ENCODE results near the gene PBX1. TPM values are rescaled to one million over a fixed set of nuclear protein-coding genes. Genes with fewer than 3 reads are reported as not detected.
"Not testable (repeated sequence)": the region's sequence is repeated elsewhere in the genome, so short reads cannot be mapped to it uniquely, and the experiment has no call there.

Gene PBX1
- polyA plus RNA-seq, 4 donors: 12.5 to 52.8 (median 14.6) TPM

DNA sequence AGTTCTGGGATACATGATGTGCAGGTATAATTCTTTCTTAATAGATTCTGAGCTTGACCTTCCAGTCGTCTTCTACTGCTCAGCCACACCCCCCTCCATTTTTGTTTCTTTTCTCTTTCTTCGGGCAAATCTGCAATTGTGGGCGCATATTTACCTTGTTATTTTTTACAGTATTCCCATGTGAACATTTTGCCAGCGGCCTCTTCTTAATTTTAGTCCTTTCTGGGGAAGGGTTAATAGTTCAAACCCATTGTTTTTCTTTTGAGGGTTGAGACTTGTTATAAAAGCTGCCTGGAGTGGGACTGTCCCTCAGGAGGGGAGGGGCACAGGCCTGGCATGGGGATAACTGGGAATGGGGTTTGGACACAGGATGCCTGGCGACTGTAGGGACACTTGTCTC lies 40.3 kb downstream of the PBX1 start:
- Histone ChIP-seq H3K9me3 (ENCODE audit: control insufficient read depth in 2 of 2, insufficient read depth in 1 of 2, low read depth in 1 of 2, low read length in 1 of 2) (no peaks in the 10 kb centered on the region), H3K27me3 (ENCODE audit: control insufficient read depth in 3 of 3, insufficient read depth in 3 of 3, low read length in 3 of 3) (no peaks in the 10 kb centered on the region), H3K36me3 (ENCODE audit: control insufficient read depth in 3 of 3, insufficient read depth in 2 of 3, low read depth in 1 of 3, low read length in 3 of 3) (peaks cover 0 to 13% (median under 1%) of the 10 kb centered on the region in 3 donors), H3K4me1 (ENCODE audit: control insufficient read depth in 3 of 3, insufficient read depth in 2 of 3, low read depth in 1 of 3, low read length in 2 of 3) (peaks cover 2 to 37% (median 7%) of the 10 kb centered on the region in 3 donors), H3K4me3 (ENCODE audit: low read depth in 1 of 3, low read length in 3 of 3) (no peak overlapping the region), H3K27ac (ENCODE audit: low read depth in 1 of 3, low read length in 2 of 3) (no peak overlapping the region)
- DNase-seq: no peak
- 66 to 69% (median 67%) methylated on average over 5 of the region's 5 CpGs for WGBS, 3 donors
- FAIRE-seq: no peak

DNA sequence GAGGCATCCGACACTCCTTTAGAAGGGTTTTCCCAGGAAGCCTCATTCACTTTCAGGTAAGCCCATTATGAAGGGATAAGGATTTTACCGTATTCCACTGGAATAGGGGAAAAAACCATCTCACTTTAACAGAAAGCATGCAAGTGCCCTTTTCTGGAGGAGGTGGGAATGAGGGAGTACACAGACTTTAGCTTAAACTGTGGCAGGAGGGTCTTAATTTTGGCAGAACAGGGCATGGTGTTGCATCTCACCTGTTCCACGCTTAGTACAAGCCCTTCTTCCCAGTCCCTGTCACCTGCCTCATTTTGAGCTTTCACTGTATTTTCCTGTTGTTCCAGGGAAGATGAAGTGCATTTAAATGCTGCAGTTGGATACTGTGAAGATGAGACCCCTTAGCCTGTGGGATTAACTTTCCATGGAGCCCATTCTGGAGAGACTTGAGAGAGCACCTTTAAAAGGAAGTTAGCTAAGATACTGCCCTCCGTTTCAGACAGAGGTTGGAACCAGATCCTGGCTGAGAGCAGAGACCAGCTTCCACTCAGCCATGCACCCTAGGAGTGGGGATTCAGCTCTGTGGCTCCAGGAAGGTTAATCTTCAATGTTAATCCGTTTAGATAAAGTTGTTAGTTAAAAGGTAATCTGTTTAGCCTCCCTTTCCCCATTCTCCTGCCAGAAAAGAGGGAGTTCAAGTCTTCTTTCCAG lies 42.6 kb downstream of the PBX1 start:
- Histone ChIP-seq H3K4me3 (ENCODE audit: low read depth in 1 of 3, low read length in 3 of 3) (no peak overlapping the region), H3K27me3 (ENCODE audit: control insufficient read depth in 3 of 3, insufficient read depth in 3 of 3, low read length in 3 of 3) (no peaks in the 10 kb centered on the region), H3K9me3 (ENCODE audit: control insufficient read depth in 2 of 2, insufficient read depth in 1 of 2, low read depth in 1 of 2, low read length in 1 of 2) (no peaks in the 10 kb centered on the region), H3K36me3 (ENCODE audit: control insufficient read depth in 3 of 3, insufficient read depth in 2 of 3, low read depth in 1 of 3, low read length in 3 of 3) (peaks cover 0 to 14% (median 2%) of the 10 kb centered on the region in 3 donors), H3K27ac (ENCODE audit: low read depth in 1 of 3, low read length in 2 of 3) (peak overlapping the region; percentile 60 to 77 (median 75)), H3K4me1 (ENCODE audit: control insufficient read depth in 3 of 3, insufficient read depth in 2 of 3, low read depth in 1 of 3, low read length in 2 of 3) (peaks cover 2 to 32% (median 10%) of the 10 kb centered on the region in 3 donors)
- 25 to 51% (median 40%) methylated on average over 5 of the region's 5 CpGs for whole genome bisulfite sequencing, 3 donors
- DNase-seq (no peak), FAIRE-seq (no peak)

DNA sequence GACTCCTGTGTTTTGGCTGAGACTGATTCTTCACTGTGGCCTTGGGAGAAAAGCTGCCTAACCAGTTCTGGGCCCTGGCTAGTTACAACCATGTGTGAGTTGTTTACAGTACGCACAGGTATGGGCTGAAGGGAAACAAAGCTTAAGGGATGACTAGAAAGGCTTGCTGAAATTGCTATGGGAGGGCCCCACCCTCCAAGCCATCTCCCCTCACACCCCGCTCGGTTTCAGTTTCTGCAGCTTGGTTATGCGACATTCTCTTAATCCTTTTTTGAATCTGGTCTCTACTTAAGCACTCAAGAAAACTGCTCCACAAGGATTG lies 43.1 kb downstream of the PBX1 start:
- Histone ChIP-seq H3K4me3 (ENCODE audit: low read depth in 1 of 3, low read length in 3 of 3) (no peak overlapping the region), H3K27ac (ENCODE audit: low read depth in 1 of 3, low read length in 2 of 3) (peak overlapping the region; percentile 60 to 77 (median 75)), H3K36me3 (ENCODE audit: control insufficient read depth in 3 of 3, insufficient read depth in 2 of 3, low read depth in 1 of 3, low read length in 3 of 3) (peaks cover 0 to 14% (median 2%) of the 10 kb centered on the region in 3 donors), H3K9me3 (ENCODE audit: control insufficient read depth in 2 of 2, insufficient read depth in 1 of 2, low read depth in 1 of 2, low read length in 1 of 2) (no peaks in the 10 kb centered on the region), H3K27me3 (ENCODE audit: control insufficient read depth in 3 of 3, insufficient read depth in 3 of 3, low read length in 3 of 3) (no peaks in the 10 kb centered on the region), H3K4me1 (ENCODE audit: control insufficient read depth in 3 of 3, insufficient read depth in 2 of 3, low read depth in 1 of 3, low read length in 2 of 3) (peaks cover 2 to 32% (median 10%) of the 10 kb centered on the region in 3 donors)
- DNase-seq (peak; percentile 87 to 89), FAIRE-seq (no peak)
- 12 to 41% (median 30%) methylated on average over 4 of the region's 4 CpGs for WGBS, 3 donors

DNA sequence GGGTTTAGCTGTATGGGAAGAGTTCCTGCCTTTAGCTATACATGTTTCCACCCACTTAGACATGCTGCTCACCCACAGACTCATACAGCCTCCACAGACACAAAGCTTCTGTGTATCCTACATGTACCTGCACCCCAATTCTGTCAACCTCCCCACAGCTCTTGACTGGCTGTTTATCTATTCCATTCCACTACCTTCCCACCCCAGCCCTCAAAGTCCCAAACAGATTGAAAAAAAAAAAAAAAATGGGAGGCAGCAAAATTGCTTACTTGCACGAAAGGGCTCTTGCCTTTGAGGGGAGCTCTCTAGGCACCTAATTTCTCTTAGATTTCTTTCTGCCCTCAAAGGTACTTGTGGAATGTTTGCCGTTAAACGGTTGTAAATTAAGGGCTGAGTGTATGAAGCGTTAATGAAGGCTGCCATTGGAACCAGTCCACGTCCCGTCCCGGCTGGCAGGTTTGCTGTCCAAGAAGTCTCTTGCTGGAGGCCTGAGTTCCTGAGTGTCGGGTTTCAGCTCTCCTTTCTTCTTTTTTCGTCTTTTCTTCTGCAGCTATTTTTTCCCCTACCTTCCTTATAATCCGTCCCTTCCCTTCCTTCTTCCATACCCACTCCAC lies 43.6 kb downstream of the PBX1 start:
- Histone ChIP-seq H3K4me3 (ENCODE audit: low read depth in 1 of 3, low read length in 3 of 3) (no peak overlapping the region), H3K27ac (ENCODE audit: low read depth in 1 of 3, low read length in 2 of 3) (peak overlapping the region in 2 of 3 donors; percentile 75 to 77)
- FAIRE-seq: no peak

DNA sequence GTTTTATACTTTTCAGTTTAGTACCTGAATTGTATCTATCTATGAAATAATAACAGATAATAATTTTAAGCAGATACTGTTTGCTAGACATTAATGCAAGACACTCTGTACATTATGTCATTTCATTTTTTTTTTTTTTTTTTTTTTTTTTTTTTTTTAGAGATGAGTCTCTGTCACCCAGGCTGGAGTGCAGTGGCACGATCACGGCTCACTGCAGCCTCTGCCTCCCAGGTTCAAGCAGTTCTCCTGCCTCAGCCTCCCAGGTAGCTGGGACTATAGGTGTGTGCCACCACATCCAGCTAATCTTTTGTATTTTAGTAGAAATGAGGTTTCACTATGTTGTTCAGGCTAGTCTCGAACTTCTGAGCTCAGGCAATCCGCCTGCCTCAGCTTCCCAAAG lies 44.8 kb downstream of the PBX1 start:
- FAIRE-seq; H3K4me3 ChIP-seq (ENCODE audit: low read depth in 1 of 3, low read length in 3 of 3); DNase-seq; H3K27me3 ChIP-seq (ENCODE audit: control insufficient read depth in 3 of 3, insufficient read depth in 3 of 3, low read length in 3 of 3); H3K27ac ChIP-seq (ENCODE audit: low read depth in 1 of 3, low read length in 2 of 3); H3K9me3 ChIP-seq (ENCODE audit: control insufficient read depth in 2 of 2, insufficient read depth in 1 of 2, low read depth in 1 of 2, low read length in 1 of 2): not testable (repeated sequence)
- peaks cover 0 to 22% (median 8%) of the 10 kb centered on the region in 3 donors for H3K4me1 ChIP-seq (ENCODE audit: control insufficient read depth in 3 of 3, insufficient read depth in 2 of 3, low read depth in 1 of 3, low read length in 2 of 3)
- H3K36me3 ChIP-seq (ENCODE audit: control insufficient read depth in 3 of 3, insufficient read depth in 2 of 3, low read depth in 1 of 3, low read length in 3 of 3): peaks cover 0 to 14% (median 2%) of the 10 kb centered on the region in 3 donors
- WGBS, 3 donors: 84 to 93% (median 86%) methylated on average over 4 of the region's 4 CpGs

More for the DNA sequence above, 43.6 kb downstream of the PBX1 start:
- WGBS, 3 donors: 9 to 12% (median 9%) methylated on average over 10 of the region's 10 CpGs
- peaks cover 0 to 14% (median 2%) of the 10 kb centered on the region in 3 donors for H3K36me3 ChIP-seq (ENCODE audit: control insufficient read depth in 3 of 3, insufficient read depth in 2 of 3, low read depth in 1 of 3, low read length in 3 of 3)
- no peaks in the 10 kb centered on the region for H3K9me3 ChIP-seq (ENCODE audit: control insufficient read depth in 2 of 2, insufficient read depth in 1 of 2, low read depth in 1 of 2, low read length in 1 of 2)
- no peaks in the 10 kb centered on the region for H3K27me3 ChIP-seq (ENCODE audit: control insufficient read depth in 3 of 3, insufficient read depth in 3 of 3, low read length in 3 of 3)
- DNase-seq: peak; percentile 47 to 60
- H3K4me1 ChIP-seq (ENCODE audit: control insufficient read depth in 3 of 3, insufficient read depth in 2 of 3, low read depth in 1 of 3, low read length in 2 of 3): peaks cover 2 to 32% (median 10%) of the 10 kb centered on the region in 3 donors

DNA sequence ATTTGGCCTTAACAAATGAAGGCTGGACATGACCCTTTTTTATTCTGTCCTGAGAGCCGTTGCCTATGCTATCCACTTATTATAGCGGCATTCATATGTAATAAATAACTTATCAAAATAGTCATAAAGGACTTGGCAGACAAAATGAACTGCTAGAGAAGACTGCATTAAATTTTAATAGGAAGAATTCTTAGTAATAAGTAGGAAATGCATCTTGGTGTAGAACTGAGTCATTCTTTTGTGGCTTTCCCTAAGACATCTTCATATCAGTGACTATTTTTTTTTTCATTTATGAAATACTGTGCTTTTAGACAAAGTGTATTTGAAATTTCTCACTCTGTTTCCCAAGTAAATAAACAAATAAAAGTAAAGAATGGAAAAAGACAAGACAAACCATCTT lies 45.6 kb downstream of the PBX1 start:
- peaks cover 0 to 14% (median 2%) of the 10 kb centered on the region in 3 donors for H3K36me3 ChIP-seq (ENCODE audit: control insufficient read depth in 3 of 3, insufficient read depth in 2 of 3, low read depth in 1 of 3, low read length in 3 of 3)
- FAIRE-seq (no peak), DNase-seq (no peak)
- H3K4me3 ChIP-seq (ENCODE audit: low read depth in 1 of 3, low read length in 3 of 3): no peak overlapping the region
- 20 to 35% (median 33%) methylated on average over 2 of the region's 2 CpGs for WGBS, 3 donors
- no peaks in the 10 kb centered on the region for H3K27me3 ChIP-seq (ENCODE audit: control insufficient read depth in 3 of 3, insufficient read depth in 3 of 3, low read length in 3 of 3)
- peaks cover 0 to 22% (median 3%) of the 10 kb centered on the region in 3 donors for H3K4me1 ChIP-seq (ENCODE audit: control insufficient read depth in 3 of 3, insufficient read depth in 2 of 3, low read depth in 1 of 3, low read length in 2 of 3)
- H3K27ac ChIP-seq (ENCODE audit: low read depth in 1 of 3, low read length in 2 of 3): no peak overlapping the region
- H3K9me3 ChIP-seq (ENCODE audit: control insufficient read depth in 2 of 2, insufficient read depth in 1 of 2, low read depth in 1 of 2, low read length in 1 of 2): no peaks in the 10 kb centered on the region

DNA sequence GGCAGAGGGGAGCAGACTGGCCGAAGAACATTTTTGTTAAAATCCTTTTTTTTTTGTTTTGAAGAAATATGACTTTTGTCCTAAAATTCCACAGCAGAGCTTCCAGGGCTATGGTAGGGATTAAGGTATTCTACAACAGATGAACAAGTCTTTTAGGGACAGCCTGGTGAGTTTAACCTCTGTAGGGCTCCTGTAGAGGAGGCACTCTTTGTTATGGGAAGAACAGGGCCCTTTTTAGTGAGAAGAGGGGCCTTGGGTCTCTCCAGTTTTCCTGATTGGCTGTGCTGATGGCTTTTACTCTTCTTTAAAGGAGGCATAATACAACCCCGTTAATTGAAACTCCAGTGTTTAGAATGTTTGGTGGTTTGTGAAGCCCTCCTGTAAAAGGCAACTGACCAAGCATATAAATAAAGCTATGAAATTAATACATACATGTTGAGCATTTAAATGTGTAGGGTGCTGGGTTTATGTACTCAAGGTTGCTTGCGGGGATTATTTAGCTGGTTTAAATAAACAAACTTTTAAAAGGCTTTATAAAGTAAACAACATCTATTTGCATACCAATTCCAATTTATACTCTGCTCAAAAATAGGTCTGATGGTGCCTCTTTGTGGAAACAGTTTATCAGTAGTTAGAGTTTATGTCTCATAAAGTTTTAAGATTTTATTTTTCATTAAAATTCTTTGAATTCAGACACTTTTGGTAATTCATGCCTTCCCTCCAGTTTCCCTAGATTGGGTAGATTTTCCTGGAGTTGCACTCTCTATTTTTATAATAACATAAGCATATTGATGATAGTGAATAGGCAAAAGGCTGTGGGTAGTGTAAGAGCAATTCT lies 46.5 kb downstream of the PBX1 start:
- WGBS, 3 donors: 82 to 93% (median 87%) methylated on average over 3 of the region's 3 CpGs
- FAIRE-seq: no peak

DNA sequence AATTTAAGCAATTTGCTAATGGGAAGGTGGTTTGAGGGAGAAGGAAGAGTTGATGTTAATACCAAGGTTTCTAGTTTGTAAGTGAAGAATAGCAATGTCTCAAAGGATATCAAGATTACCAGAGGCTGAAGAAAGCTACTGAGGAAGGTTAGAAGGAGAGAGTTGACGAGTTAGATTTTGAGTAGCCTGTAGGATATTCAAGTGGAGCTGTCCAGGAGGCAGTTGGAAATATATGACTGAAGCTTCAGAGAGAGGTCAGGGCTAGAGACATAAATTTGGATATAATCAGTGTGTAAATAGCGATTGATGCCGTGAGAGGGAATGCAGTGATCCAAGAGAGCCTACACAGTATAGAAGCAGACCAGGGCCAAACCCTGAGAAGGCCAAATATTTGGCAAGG lies 48.4 kb downstream of the PBX1 start:
- 79 to 92% (median 88%) methylated on average over 3 of the region's 3 CpGs for WGBS, 3 donors
- no peak overlapping the region for H3K27ac ChIP-seq (ENCODE audit: low read depth in 1 of 3, low read length in 2 of 3)
- FAIRE-seq: no peak

More for the DNA sequence above, 46.5 kb downstream of the PBX1 start:
- H3K27me3 ChIP-seq (ENCODE audit: control insufficient read depth in 3 of 3, insufficient read depth in 3 of 3, low read length in 3 of 3): no peaks in the 10 kb centered on the region
- DNase-seq: no peak
- peaks cover 0 to 22% (median 3%) of the 10 kb centered on the region in 3 donors for H3K4me1 ChIP-seq (ENCODE audit: control insufficient read depth in 3 of 3, insufficient read depth in 2 of 3, low read depth in 1 of 3, low read length in 2 of 3)
- no peak overlapping the region for H3K4me3 ChIP-seq (ENCODE audit: low read depth in 1 of 3, low read length in 3 of 3)
- H3K9me3 ChIP-seq (ENCODE audit: control insufficient read depth in 2 of 2, insufficient read depth in 1 of 2, low read depth in 1 of 2, low read length in 1 of 2): no peaks in the 10 kb centered on the region
- no peak overlapping the region for H3K27ac ChIP-seq (ENCODE audit: low read depth in 1 of 3, low read length in 2 of 3)
- peaks cover 0 to 14% (median 2%) of the 10 kb centered on the region in 3 donors for H3K36me3 ChIP-seq (ENCODE audit: control insufficient read depth in 3 of 3, insufficient read depth in 2 of 3, low read depth in 1 of 3, low read length in 3 of 3)

More for the DNA sequence above, 48.4 kb downstream of the PBX1 start:
- Histone ChIP-seq H3K27me3 (ENCODE audit: control insufficient read depth in 3 of 3, insufficient read depth in 3 of 3, low read length in 3 of 3) (no peaks in the 10 kb centered on the region), H3K36me3 (ENCODE audit: control insufficient read depth in 3 of 3, insufficient read depth in 2 of 3, low read depth in 1 of 3, low read length in 3 of 3) (peaks cover 0 to 13% (median 2%) of the 10 kb centered on the region in 3 donors), H3K9me3 (ENCODE audit: control insufficient read depth in 2 of 2, insufficient read depth in 1 of 2, low read depth in 1 of 2, low read length in 1 of 2) (no peaks in the 10 kb centered on the region), H3K4me1 (ENCODE audit: control insufficient read depth in 3 of 3, insufficient read depth in 2 of 3, low read depth in 1 of 3, low read length in 2 of 3) (peaks cover 0 to 24% (median 7%) of the 10 kb centered on the region in 3 donors), H3K4me3 (ENCODE audit: low read depth in 1 of 3, low read length in 3 of 3) (no peak overlapping the region)
- DNase-seq: no peak

Data from small intestine (tissue), 7 donors.